Testis (tissue), 3 donors: ENCODE data around the gene APOBEC2. TPM values are rescaled to one million over a fixed set of nuclear protein-coding genes. Genes with fewer than 3 reads are reported as not detected.

Experiments used
- DNase-seq: peaks from one replicate; pipeline ENCODE4 v3.0.0-alpha.2; 2019
- H3K27ac ChIP-seq, 2 donors: fragments of 200-600 bp; sonication (generic); one replicate each; pipeline ENCODE4 v1.5.1; 2019
- H3K27me3 ChIP-seq: fragments of 200-600 bp; sonication (generic); one replicate; pipeline ENCODE4 v1.5.1; 2019
- H3K36me3 ChIP-seq: fragments of 200-600 bp; sonication (generic); one replicate; pipeline ENCODE4 v1.5.1; 2017; ENCODE audit warnings: low read depth; ENCODE audit errors: missing control alignments
- H3K4me1 ChIP-seq: fragments of 200-600 bp; sonication (generic); one replicate; pipeline ENCODE4 v1.5.1; 2019
- H3K4me3 ChIP-seq, 2 donors: fragments of 200-600 bp; sonication (generic); one replicate each; pipeline ENCODE4 v1.5.1; 2017 to 2019
- H3K9me3 ChIP-seq: fragments of 200-600 bp; sonication (generic); one replicate; pipeline ENCODE4 v1.5.1; 2017
- POLR2A ChIP-seq: fragments of 450-650 bp; IDR thresholded peaks from one replicate; pipeline ENCODE4 v1.6.1; 2017; ENCODE audit warnings: antibody characterized with exemption, mild to moderate bottlenecking, moderate library complexity
- WGBS, 2 donors: methylation state at CpG; one replicate each; pipeline ENCODE4 v1.1.5; 2018; 5-methylcytosine and 5-hydroxymethylcytosine counted together
- intact Hi-C: fragments of 100-400 bp; cut with DNase I; formaldehyde crosslinking; loops from one replicate; pipeline ENCODE4 v1.15.1; 2023; ENCODE audit warnings: low total_unique reads
- polyA plus RNA-seq: library from polyadenylated mRNA; stranded (reverse); fragments of 350-450 nt; fragmentation: Illumina TruSeq; extraction: RNeasy Lipid Tissue Mini Kit (QIAGEN cat#74804); gene quantifications from one replicate; pipeline ENCODE4 v1.2.3, GENCODE V29; 2014; ENCODE audit warnings: low read depth, low replicate concordance; ENCODE audit not compliant: insufficient read depth
- total RNA-seq, 2 donors: library from RNA; depleted of rRNA; stranded (reverse); fragments of >200 nt; gene quantifications; one replicate each; pipeline ENCODE4 v1.2.3, GENCODE V29; 2016
- TF ChIP-seq, protein P1 (sequence below), 3 experiments: fragments of 450-650 bp in 2 of 3; fragments of 200-600 bp in 1 of 3; sonication (generic) in 1 of 3; IDR thresholded peaks; one replicate each; pipeline ENCODE4 v1.5.1; 2016 to 2019; ENCODE audit warnings: antibody characterized with exemption in 3 of 3, mild to moderate bottlenecking in 2 of 3, moderate library complexity in 1 of 3

Gene APOBEC2
- total and polyA plus RNA-seq, 3 donors from 2014 or later, result 0.87 to 8.5 (median 1.2) TPM

DNA sequence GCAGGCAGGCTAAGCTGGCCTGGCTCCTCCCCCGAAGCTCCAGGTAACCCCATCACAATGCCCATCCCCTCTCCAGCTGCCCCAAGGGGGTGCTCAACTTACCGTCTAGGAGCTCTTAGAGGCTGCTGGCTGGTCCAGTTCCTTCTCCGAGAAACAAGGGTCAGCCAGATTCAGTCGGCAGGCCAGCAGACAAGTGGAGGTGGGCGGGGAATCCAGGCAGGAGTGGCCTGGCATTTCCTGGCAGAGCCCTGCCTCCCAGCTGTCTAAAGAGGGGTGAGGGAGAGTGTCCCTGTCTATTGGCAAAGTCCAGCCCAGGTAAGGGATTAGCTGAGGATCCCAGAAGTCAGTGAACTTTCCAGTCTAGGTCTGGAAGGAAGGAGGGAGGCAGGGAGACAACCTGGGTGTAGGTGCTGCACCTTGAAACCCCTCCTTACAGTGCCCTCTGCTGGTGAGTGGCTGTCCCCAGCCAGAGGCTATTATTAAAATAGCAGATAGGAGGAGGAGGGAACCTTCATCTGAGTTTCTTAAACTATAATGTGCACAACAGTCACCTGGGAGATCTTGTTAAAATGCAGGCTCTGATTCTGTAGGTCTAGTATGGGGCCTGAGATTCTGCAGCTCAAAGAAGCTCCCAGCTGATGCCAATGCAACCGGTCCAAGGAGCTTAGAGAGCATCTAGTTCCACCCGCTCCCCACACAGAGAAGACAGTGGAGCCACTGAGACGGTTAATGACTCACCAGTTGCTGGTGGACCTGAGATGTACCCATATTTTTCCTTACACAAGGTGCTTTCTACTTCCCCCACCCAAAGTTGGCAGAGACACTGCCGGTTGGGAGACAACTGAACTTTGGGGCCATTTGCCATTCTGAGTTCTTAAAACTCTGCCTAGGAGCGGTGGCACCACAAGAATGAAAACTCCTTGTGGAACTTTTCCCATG is 13.7 kb upstream of the APOBEC2 start, which contains the start of gene UNC5CL:
UNC5CL (minus strand) TSS at position 162 of the 939 bp plus-strand sequence. CDS start 4,147 bp downstream, outside the sequence.
- no peaks in the 10 kb centered on the region for H3K9me3 ChIP-seq
- DNase-seq, result peak; percentile 49
- H3K36me3 ChIP-seq, result no peaks in the 10 kb centered on the region
- intact Hi-C loops, result loop anchor here (10.0 kb wide), 1 partner anchor 145 kb away; no protein-coding TSS in a partner anchor
- WGBS, 2 donors, result 85 to 90% methylated on average over 10 of the region's 10 CpGs
- TF ChIP-seq, protein P1, sequence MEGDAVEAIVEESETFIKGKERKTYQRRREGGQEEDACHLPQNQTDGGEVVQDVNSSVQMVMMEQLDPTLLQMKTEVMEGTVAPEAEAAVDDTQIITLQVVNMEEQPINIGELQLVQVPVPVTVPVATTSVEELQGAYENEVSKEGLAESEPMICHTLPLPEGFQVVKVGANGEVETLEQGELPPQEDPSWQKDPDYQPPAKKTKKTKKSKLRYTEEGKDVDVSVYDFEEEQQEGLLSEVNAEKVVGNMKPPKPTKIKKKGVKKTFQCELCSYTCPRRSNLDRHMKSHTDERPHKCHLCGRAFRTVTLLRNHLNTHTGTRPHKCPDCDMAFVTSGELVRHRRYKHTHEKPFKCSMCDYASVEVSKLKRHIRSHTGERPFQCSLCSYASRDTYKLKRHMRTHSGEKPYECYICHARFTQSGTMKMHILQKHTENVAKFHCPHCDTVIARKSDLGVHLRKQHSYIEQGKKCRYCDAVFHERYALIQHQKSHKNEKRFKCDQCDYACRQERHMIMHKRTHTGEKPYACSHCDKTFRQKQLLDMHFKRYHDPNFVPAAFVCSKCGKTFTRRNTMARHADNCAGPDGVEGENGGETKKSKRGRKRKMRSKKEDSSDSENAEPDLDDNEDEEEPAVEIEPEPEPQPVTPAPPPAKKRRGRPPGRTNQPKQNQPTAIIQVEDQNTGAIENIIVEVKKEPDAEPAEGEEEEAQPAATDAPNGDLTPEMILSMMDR (IDR thresholded peaks at IDR 0.05), result peak in 2 of 3 experiments; percentile 42 to 51
- no peak for TF ChIP-seq POLR2A
- H3K4me3 ChIP-seq, result no peak within 1 kb of the TSS
- no peaks in the 10 kb centered on the region for H3K27me3 ChIP-seq
- H3K4me1 ChIP-seq, result no peaks in the 10 kb centered on the region
- no peak within 1 kb of the TSS for H3K27ac ChIP-seq

DNA sequence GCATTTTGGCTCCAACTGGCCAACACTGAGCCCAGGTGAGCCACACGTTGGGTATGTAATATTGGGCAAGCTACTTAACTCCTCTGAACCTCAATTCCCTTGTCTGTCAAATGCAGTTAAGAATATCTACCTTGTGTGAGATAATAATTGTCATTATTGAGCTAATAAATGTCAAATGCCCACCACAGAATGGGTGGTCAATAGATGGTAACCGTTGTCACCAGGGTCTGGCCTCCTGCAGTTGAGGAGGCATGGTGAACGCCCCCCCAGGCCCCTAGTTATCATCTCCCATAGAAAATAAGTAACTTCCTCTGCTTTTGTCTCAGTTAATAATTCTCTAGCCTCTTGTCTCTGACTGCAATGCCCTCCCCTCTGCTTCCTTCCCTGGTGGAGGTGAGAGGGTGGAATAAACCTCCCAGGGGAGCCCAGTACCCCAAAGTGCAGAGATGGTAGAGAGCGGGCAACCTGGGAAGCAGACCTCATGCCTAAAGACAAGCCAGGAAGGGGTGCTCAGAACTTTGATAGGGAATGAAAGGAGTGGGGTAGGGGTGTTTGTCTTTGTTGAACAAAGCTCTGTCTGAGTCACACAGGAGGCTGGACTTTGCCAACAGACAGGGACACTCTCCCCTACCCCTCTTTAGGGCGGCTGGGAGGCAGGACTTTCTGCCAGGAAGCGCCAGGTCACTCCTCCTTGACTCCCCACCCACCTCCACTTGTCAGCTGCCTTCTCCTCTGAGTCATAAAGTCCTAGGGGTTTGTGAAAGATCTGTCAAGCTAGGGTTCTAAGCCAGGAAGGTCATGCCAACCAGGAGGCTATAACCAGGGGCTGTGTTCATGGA is 12.7 kb upstream of the APOBEC2 start:
- Histone ChIP-seq H3K27ac (no peak overlapping the region), H3K4me3 (no peak overlapping the region), H3K4me1 (no peaks in the 10 kb centered on the region), H3K36me3 (no peaks in the 10 kb centered on the region), H3K27me3 (no peaks in the 10 kb centered on the region), H3K9me3 (no peaks in the 10 kb centered on the region)
- no peak for DNase-seq
- intact Hi-C loops, result no loop called here
- 82 to 91% methylated on average over 6 of the region's 6 CpGs for WGBS, 2 donors
- TF ChIP-seq, protein P1 (IDR thresholded peaks at IDR 0.05), result no peak
- no peak for TF ChIP-seq POLR2A

DNA sequence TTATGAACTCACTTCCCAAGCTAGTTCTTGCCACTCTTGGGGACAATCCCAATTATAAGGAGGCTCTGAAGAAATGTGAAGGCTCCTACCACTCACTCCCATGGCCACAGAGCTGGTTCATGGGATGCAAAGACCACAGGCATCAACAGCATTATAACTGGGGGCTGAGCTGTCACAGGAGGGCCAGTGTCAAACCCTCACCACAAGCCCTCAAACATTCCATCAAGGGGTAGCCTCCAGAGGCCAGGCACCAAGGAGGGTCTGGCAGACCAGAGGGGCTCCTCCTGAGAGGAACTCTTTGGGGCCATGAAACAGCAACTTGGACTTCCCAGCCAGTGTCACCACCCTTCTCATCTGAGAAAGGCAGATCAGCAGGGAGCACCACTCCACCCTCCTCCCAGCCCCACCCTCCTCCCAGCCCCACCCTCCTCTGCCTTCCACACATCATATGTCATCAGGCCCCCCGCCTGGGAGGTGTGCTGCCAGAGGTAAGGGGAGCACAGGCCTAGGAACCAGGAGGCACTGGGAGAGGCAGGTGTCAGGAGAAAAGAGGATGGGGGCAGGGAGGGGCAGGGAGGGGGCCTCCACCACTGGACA is 12.0 kb upstream of the APOBEC2 start:
- no peak overlapping the region for H3K4me3 ChIP-seq
- no peaks in the 10 kb centered on the region for H3K4me1 ChIP-seq
- H3K27ac ChIP-seq, result no peak overlapping the region
- H3K36me3 ChIP-seq, result no peaks in the 10 kb centered on the region
- intact Hi-C loops, result no loop called here
- H3K9me3 ChIP-seq, result no peaks in the 10 kb centered on the region
- WGBS, 2 donors, result 89 to 100% methylated on average over 1 of the region's 1 CpG
- no peak for DNase-seq
- TF ChIP-seq, protein P1 (IDR thresholded peaks at IDR 0.05), result no peak
- no peak for TF ChIP-seq POLR2A
- no peaks in the 10 kb centered on the region for H3K27me3 ChIP-seq

DNA sequence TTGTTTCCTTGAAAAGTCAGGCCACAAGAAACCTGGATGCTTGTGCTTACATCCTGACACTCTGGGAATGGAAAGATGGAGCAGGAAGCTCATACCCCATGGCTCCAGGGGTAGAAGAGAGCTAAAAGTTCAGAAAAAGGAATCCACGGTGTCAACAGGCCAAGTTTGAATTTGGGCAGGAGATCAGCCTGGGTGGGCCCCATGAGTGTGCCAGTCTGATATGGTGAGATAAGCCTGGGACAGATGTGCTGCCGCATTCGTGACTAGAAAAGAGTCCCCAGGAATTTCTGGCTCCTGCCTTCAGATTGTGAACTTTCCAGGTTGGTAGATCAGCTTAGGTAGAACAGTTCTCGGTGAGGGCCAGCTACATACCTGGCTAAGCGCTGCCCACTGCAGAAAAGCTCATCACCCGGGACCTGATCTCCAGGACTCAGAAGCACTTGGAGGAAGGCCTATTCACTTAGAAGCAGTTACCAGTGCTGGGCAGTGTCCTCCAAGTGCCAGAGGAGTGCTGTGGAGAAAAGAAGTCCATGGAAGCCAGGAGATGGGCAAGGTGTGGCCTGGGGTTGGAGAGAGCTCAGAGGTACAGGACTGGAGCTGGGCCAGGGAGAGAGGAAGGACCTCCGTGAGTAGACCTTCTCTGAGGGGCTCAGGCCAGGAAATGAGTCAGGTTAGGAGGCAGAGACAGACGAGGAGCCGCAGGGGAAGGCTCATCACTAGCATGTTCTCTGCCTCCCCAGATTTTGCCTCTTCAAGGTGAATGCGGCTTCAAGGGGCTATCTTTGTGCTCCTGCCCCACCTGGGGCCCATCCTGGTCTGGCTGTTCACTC is 10.6 kb upstream of the APOBEC2 start, which contains the start of gene TSPO2:
TSPO2 (plus strand) TSS at position 242 of the 830 bp plus-strand sequence; CDS start at position 761, 519 bp downstream.
- DNase-seq, result no peak
- Histone ChIP-seq H3K27me3 (no peaks in the 10 kb centered on the region), H3K4me1 (no peaks in the 10 kb centered on the region), H3K27ac (no peak within 1 kb of the TSS), H3K9me3 (no peaks in the 10 kb centered on the region), H3K36me3 (no peaks in the 10 kb centered on the region), H3K4me3 (no peak within 1 kb of the TSS)
- WGBS, 2 donors, result 94% methylated on average over 10 of the region's 10 CpGs
- intact Hi-C loops, result no loop called here
- TF ChIP-seq, protein P1 (IDR thresholded peaks at IDR 0.05), result no peak
- TF ChIP-seq POLR2A, result no peak
